ENCODE data around the gene TMUB1.

Gene TMUB1

DNA sequence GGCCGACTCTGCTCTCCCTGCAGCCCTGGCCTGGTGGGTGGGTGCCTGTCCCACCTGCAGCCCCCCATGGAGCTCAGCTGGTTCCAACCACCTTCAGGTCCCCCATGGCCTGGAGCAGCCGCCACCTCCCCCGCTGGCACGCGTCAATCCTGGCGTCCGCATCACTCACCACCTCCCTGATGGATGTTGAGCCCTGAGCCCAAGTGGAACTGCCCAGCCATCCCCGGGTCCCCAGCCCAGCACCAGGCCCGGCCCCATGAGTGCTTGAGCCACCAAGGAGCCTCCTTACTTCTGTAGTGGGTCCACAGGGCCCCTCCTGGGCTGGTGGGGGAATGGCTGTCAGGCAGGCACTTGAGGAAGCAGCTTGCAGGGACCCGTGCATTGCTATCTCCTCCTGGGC is 17.6 kb upstream of the TMUB1 start:
- TF ChIP-seq, protein P1, sequence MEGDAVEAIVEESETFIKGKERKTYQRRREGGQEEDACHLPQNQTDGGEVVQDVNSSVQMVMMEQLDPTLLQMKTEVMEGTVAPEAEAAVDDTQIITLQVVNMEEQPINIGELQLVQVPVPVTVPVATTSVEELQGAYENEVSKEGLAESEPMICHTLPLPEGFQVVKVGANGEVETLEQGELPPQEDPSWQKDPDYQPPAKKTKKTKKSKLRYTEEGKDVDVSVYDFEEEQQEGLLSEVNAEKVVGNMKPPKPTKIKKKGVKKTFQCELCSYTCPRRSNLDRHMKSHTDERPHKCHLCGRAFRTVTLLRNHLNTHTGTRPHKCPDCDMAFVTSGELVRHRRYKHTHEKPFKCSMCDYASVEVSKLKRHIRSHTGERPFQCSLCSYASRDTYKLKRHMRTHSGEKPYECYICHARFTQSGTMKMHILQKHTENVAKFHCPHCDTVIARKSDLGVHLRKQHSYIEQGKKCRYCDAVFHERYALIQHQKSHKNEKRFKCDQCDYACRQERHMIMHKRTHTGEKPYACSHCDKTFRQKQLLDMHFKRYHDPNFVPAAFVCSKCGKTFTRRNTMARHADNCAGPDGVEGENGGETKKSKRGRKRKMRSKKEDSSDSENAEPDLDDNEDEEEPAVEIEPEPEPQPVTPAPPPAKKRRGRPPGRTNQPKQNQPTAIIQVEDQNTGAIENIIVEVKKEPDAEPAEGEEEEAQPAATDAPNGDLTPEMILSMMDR (conservative IDR thresholded peaks at IDR 0.05), result no peak
- peak overlapping the region; percentile 10; the same call in 1 of the 2 replicates for H3K27ac ChIP-seq

DNA sequence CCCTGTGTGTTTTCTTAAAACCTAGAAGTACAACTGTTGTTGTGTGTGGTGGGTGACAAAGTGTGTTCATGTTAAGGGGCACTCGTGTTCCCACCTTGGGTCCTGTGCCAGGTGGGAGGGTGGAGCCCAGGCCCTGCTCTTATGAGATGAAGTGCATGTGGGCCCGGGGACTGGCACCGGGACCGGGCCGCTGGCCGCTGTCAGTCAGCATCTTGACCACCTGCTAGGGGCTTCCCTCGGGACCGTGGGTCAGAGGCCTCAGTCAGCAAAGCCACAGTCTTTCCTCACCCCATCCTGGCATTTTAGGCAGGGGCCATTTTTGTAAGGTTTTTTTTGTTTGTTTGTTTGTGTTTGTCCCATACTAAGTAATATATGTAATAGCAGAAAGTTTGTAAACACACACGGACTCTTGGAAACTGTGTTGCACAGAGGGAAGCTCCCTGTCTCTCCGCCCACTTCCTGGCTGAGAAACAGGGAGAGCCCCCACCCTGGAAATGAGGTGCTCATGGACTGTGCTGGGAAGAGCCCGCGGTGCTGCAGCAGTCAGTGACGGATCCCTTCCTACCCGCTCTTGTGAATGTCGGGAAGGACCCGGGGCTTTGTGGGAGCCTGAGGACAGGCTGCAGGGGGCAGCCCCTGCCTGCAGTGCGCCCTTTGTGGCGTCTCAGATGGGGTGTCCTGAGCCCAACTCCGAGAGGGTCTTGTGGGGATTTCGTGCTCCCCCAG is 16.4 kb upstream of the TMUB1 start:
- TF ChIP-seq, protein P1 (conservative IDR thresholded peaks at IDR 0.05), result no peak

DNA sequence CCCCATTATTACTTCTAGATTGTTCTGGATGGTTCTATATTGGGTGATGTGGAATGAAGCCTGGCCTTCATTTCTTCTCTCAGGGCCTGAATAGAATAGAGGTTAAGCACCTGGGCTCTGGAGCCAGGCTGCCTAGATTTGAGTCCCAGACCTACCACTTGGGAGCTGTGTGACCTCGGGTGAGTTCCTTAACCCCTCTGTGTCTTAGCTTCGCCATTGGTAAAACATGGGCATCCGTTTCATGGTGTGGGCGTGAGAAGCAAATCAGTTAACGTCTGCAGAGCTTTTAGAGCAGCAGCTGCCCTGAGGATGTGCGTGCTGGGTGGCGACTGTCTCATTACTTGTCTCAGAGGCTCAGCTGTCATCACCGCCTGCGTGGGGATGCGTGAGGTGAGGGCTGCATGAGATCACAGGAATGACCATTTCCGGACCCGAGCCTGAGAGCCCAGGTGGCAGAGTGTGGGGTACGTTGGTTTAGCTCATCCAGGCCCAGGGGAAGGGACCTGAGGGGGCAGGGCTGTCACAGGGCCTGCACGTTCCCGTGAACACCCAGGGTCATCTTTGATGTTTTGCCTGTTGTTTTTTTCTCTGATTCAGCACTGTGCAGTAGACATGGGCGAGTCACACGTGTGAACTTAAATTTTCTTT is 12.7 kb upstream of the TMUB1 start:
- no peak overlapping the region for H3K27ac ChIP-seq
- TF ChIP-seq, protein P1 (conservative IDR thresholded peaks at IDR 0.05), result no peak

More for the DNA sequence above, 16.4 kb upstream of the TMUB1 start:
- H3K27ac ChIP-seq, result no peak overlapping the region

DNA sequence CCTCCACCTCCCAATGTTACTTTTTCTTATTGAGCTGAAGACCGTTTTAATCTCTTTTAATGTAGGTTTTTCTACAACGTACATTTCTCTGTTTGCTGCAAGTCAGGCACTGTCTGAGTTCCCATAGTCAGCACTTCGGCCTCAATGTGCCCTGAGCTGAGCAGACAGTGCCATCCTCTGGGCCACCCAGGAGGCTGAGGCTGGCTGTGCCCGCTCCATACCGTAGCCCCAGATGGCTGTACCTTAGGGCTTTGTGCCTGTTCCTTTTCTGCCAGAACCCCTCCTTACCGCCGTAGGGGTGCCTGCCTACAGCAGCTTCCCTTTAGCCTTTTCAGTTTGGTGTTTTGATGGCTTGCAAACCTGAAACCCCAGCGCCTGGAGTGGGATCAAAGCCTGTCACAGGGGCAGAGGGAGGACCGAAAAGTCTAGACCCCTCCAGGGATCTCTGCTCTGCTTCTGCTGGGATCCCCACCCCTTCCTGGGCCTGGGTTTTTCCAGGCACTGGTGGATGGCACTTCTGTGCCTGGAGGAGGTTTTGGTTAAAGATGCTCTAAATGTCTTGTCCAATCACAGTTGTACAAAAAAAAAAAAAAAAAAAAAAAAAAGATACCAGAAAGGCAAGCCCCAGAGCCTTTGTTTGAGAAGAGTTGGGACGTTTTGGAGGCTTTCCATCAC is 12.0 kb upstream of the TMUB1 start:
- H3K27ac ChIP-seq, result peak overlapping the region; percentile 23; the same call in 1 of the 2 replicates

DNA sequence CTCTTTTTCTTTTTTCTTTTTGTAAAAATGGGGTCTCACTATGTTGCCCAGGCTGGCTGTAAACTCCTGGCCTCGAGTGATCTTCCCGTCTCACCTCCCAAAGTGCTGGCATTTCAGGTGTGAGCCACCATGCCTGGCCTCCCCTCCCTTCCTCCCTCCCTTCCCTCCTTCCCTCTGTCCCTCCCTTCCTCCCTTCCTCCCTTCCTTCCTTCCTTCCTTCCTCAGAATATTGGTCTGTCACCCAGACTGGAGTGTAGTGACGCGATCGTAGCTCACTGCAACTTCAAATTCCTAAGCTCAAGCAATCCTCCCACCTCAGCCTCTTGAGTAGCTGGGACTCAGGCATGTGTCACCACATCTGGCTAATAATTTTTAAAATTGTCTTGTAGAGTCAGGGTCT is 11.4 kb upstream of the TMUB1 start:
- H3K27ac ChIP-seq, result peak overlapping the region; percentile 23; the same call in 1 of the 2 replicates
- TF ChIP-seq, protein P1 (conservative IDR thresholded peaks at IDR 0.05), result no peak

More for the DNA sequence above, 12.0 kb upstream of the TMUB1 start:
- TF ChIP-seq, protein P1 (conservative IDR thresholded peaks at IDR 0.05), result no peak

DNA sequence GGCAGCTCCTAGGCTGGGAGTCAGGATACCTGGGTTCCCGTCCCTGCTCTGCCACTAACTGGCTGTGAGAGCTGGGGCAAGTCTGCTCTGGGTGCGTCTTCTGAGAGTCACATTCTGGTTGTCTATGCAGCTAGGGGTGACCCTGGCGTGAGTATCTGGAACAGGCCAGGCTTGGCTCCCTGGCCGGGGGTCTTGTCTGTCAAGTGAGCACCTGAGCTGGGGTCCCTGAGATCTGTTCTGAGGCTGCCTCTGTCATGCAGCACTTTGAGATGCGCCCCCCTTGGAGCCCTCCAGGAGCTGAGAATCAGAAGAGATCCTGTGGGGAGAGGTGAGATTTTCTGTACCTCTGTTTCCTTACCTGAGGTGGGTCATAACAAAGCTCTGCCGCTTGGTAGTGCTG is 10.5 kb upstream of the TMUB1 start:
- no peak overlapping the region for H3K27ac ChIP-seq
- TF ChIP-seq, protein P1 (conservative IDR thresholded peaks at IDR 0.05), result no peak

DNA sequence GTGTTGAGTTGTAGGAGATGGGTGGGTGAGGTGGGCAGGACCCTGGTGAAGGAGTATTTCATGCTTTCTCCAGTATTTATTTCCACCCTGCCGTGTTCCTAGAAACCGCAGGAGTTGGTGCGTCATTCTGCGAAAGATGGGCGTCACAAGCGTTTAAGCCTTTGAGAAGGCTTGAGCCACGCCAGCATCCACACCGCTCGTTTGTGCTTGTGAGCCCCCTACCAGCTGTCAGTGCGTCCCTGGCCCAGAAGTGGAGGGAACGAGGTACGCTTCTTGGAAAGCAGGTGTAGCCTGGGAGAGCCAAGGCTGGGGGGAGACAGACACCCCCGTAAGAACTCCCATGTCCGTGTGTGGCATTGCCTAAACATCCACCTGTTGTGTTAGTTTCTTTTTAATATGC is 8.7 kb upstream of the TMUB1 start:
- H3K27ac ChIP-seq, result no peak overlapping the region
- TF ChIP-seq, protein P1 (conservative IDR thresholded peaks at IDR 0.05), result no peak
